IMR-90 (cell line): ENCODE measurements around the gene SMTN. TPM values are rescaled to one million over a fixed set of nuclear protein-coding genes. Genes with fewer than 3 reads are reported as not detected.

Source experiments
- ATAC-seq: fragments of 200-7000 bp; cut with Tn5 transposase; 2 replicates; pipeline ENCODE4 v1.9.1; 2020; ENCODE audit warnings: low read depth, mild to moderate bottlenecking, moderate library complexity
- BruUV-seq: library from RNA; stranded (reverse); fragments of 400-500 nt; replicated peaks from 2 replicates; lab custom pipeline; 2021; lab: Mats Ljungman, UMichigan
- CTCF ChIA-PET: fragments of 300-600 bp; formaldehyde crosslinking; extraction: SDS; loops from one replicate; lab custom pipeline; 2021; ENCODE audit warnings: antibody characterized with exemption; lab: Yijun Ruan, JAX
- POLR2A ChIA-PET: fragments of 300-600 bp; sonication (Branson Sonifier 250); formaldehyde crosslinking; loops from one replicate; lab custom pipeline; 2022; ENCODE audit warnings: antibody characterized with exemption; ENCODE audit not compliant: unreplicated experiment; lab: Charles Lee
- DNase-seq: peaks from one replicate; pipeline ENCODE4 v3.0.0; 2013
- H2AFZ ChIP-seq: replicated peaks from 2 replicates; pipeline ENCODE3; 2013; ENCODE audit warnings: low read length, mild to moderate bottlenecking; ENCODE audit not compliant: poor library complexity
- H2AK5ac ChIP-seq: 2 replicates; pipeline ENCODE4 v1.6.1; 2013; ENCODE audit warnings: low read depth, low read length, inconsistent platforms
- H2AK9ac ChIP-seq: replicated peaks from 2 replicates; pipeline ENCODE3; 2013; ENCODE audit warnings: mild to moderate bottlenecking, low read depth, low read length, moderate library complexity; ENCODE audit not compliant: poor library complexity
- H2BK120ac ChIP-seq: 2 replicates; pipeline ENCODE4 v1.6.1; 2013; ENCODE audit warnings: low read depth, low read length, inconsistent platforms
- H2BK15ac ChIP-seq: 3 replicates; pipeline ENCODE4 v1.6.1; 2013; ENCODE audit warnings: low read depth, low read length, inconsistent platforms
- H2BK20ac ChIP-seq: 2 replicates; pipeline ENCODE4 v1.6.1; 2013; ENCODE audit warnings: low read depth, mild to moderate bottlenecking, inconsistent platforms, low read length, moderate library complexity
- H2BK5ac ChIP-seq: 2 replicates; pipeline ENCODE4 v1.6.1; 2013; ENCODE audit warnings: mild to moderate bottlenecking, low read depth, low read length, inconsistent platforms; ENCODE audit not compliant: poor library complexity, severe bottlenecking
- H3K14ac ChIP-seq: replicated peaks from 2 replicates; pipeline ENCODE4 v1.6.1; 2013; ENCODE audit warnings: low read depth, low read length, inconsistent platforms
- H3K18ac ChIP-seq: 2 replicates; pipeline ENCODE4 v1.6.1; 2013; ENCODE audit warnings: low read depth, low read length, control low read depth
- H3K23ac ChIP-seq: 2 replicates; pipeline ENCODE4 v1.6.1; 2013; ENCODE audit warnings: low read depth, low read length, inconsistent platforms
- H3K27ac ChIP-seq: 2 replicates; pipeline ENCODE4 v1.5.1; 2013; ENCODE audit warnings: mild to moderate bottlenecking, control low read depth, low read length; ENCODE audit not compliant: insufficient read depth
- H3K27me3 ChIP-seq: 2 replicates; pipeline ENCODE4 v1.6.1; 2013; ENCODE audit warnings: low read length; ENCODE audit not compliant: control insufficient read depth, insufficient read depth
- H3K36me3 ChIP-seq: 2 replicates; pipeline ENCODE4 v1.6.1; 2013; ENCODE audit warnings: low read length, mixed read lengths; ENCODE audit not compliant: control insufficient read depth, insufficient read depth
- H3K4ac ChIP-seq: 2 replicates; pipeline ENCODE4 v1.6.1; 2013; ENCODE audit warnings: low read depth, low read length, inconsistent platforms
- H3K4me1 ChIP-seq: 2 replicates; pipeline ENCODE4 v1.6.1; 2013; ENCODE audit warnings: low read length, mixed read lengths; ENCODE audit not compliant: control insufficient read depth, insufficient read depth
- H3K4me2 ChIP-seq: 2 replicates; pipeline ENCODE4 v1.6.1; 2013; ENCODE audit warnings: low read depth, mild to moderate bottlenecking, control low read depth, low read length, moderate library complexity
- H3K4me3 ChIP-seq: 2 replicates; pipeline ENCODE4 v1.5.1; 2013; ENCODE audit warnings: low read depth, mild to moderate bottlenecking, control low read depth, low read length, moderate library complexity; ENCODE audit not compliant: insufficient read depth
- H3K56ac ChIP-seq: 2 replicates; pipeline ENCODE4 v1.6.1; 2013; ENCODE audit warnings: low read length, inconsistent platforms; ENCODE audit not compliant: insufficient read depth; ENCODE audit errors: extremely low read depth
- H3K79me1 ChIP-seq, 2 experiments: 2 replicates each; pipeline ENCODE4 v1.6.1; 2013; ENCODE audit warnings: low read length in 2 of 2, inconsistent platforms in 1 of 2, low read depth in 1 of 2
- H3K9ac ChIP-seq: 2 replicates; pipeline ENCODE4 v1.6.1; 2013; ENCODE audit warnings: low read depth, low read length, control low read depth
- H3K9me1 ChIP-seq: 2 replicates; pipeline ENCODE4 v1.6.1; 2013; ENCODE audit warnings: low read length, inconsistent platforms; ENCODE audit not compliant: insufficient read depth
- H3K9me3 ChIP-seq: 2 replicates; pipeline ENCODE4 v1.6.1; 2013; ENCODE audit warnings: low read length; ENCODE audit not compliant: control insufficient read depth, insufficient read depth
- H4K20me1 ChIP-seq: 2 replicates; pipeline ENCODE4 v1.6.1; 2013; ENCODE audit warnings: low read length, inconsistent platforms; ENCODE audit not compliant: insufficient read depth
- H4K5ac ChIP-seq: 2 replicates; pipeline ENCODE4 v1.6.1; 2013; ENCODE audit warnings: mild to moderate bottlenecking, low read depth, low read length, control low read depth
- H4K8ac ChIP-seq, 2 experiments: 2 replicates each; pipeline ENCODE4 v1.6.1; 2013; ENCODE audit warnings: low read depth in 2 of 2, low read length in 2 of 2, control low read depth in 1 of 2, inconsistent platforms in 1 of 2
- H4K91ac ChIP-seq: 2 replicates; pipeline ENCODE4 v1.6.1; 2013; ENCODE audit warnings: low read depth, low read length, inconsistent platforms; ENCODE audit not compliant: insufficient read depth
- BHLHE40 ChIP-seq: fragments of 150-350 bp; IDR thresholded peaks from 2 replicates; pipeline ENCODE4 v1.6.1; 2016; ENCODE audit warnings: mild to moderate bottlenecking, low read depth, low read length
- CEBPB ChIP-seq: IDR thresholded peaks from 2 replicates; pipeline ENCODE4 v1.6.1; 2012; ENCODE audit warnings: low read depth, low read length, improper control_type of control experiment
- CHD1 ChIP-seq: IDR thresholded peaks from 2 replicates; pipeline ENCODE4 v1.6.1; 2012; ENCODE audit warnings: low read depth, low read length, improper control_type of control experiment
- ELK1 ChIP-seq: fragments of 150-350 bp; IDR thresholded peaks from 2 replicates; pipeline ENCODE4 v1.6.1; 2016; ENCODE audit warnings: low read depth, mild to moderate bottlenecking, low read length, moderate library complexity, borderline replicate concordance
- FOS ChIP-seq: fragments of 150-350 bp; IDR thresholded peaks from 2 replicates; pipeline ENCODE4 v1.6.1; 2016; ENCODE audit warnings: low read depth, low read length
- MAZ ChIP-seq: IDR thresholded peaks from 2 replicates; pipeline ENCODE4 v1.6.1; 2012; ENCODE audit warnings: low read depth, mild to moderate bottlenecking, low read length, improper control_type of control experiment, moderate library complexity, borderline replicate concordance
- POLR2A ChIP-seq: IDR thresholded peaks from 2 replicates; pipeline ENCODE4 v1.6.1; 2012; ENCODE audit warnings: mild to moderate bottlenecking, low read depth, low read length
- RAD21 ChIP-seq: IDR thresholded peaks from 2 replicates; pipeline ENCODE4 v1.6.1; 2012; ENCODE audit warnings: low read length, improper control_type of control experiment
- RFX5 ChIP-seq: IDR thresholded peaks from 2 replicates; pipeline ENCODE4 v1.8.0; 2012; ENCODE audit warnings: low read depth, mild to moderate bottlenecking, low read length, moderate library complexity
- SMC3 ChIP-seq: fragments of 150-350 bp; IDR thresholded peaks from 2 replicates; pipeline ENCODE4 v1.6.1; 2016; ENCODE audit warnings: low read depth, mild to moderate bottlenecking, antibody characterized with exemption, low read length, moderate library complexity
- WGBS, 2 experiments: methylation state at CpG; one replicate each; pipeline versions ENCODE4 v1.1.5 to v1.1.7; 2013; ENCODE audit warnings: missing lambda C conversion rate in 2 of 2; ENCODE audit not compliant: insufficient read length in 1 of 2; ENCODE audit errors: extremely low coverage in 2 of 2; 5-methylcytosine and 5-hydroxymethylcytosine counted together
- dilution Hi-C: fragments of 300-500 bp; cut with HindIII; formaldehyde crosslinking; loops from one replicate; pipeline ENCODE4 v1.14.3; 2018; ENCODE audit warnings: low sequenced_read_pairs; ENCODE audit not compliant: unreplicated experiment
- in situ Hi-C: fragments of 300-500 bp; cut with MboI; formaldehyde crosslinking; loops from 3 replicates; pipeline ENCODE4 v1.14.3; 2019; ENCODE audit warnings: low sequenced_read_pairs, inconsistent platforms, mixed read lengths
- intact Hi-C: fragments of 100-400 bp; cut with micrococcal nuclease; formaldehyde crosslinking; loops from 2 replicates; pipeline ENCODE4 v1.10.0; 2022
- polyA plus RNA-seq, 3 experiments: library from polyadenylated mRNA; depleted of rRNA; stranded (reverse); fragments of >200 nt; gene quantifications; 2 replicates each; pipeline ENCODE4 v1.2.3, GENCODE V29; 2012; ENCODE audit warnings: low replicate concordance in 1 of 3
- total RNA-seq: library from RNA; depleted of rRNA; stranded (reverse); fragments of >200 nt; gene quantifications from 2 replicates; pipeline ENCODE4 v1.2.3, GENCODE V29; 2012
- TF ChIP-seq, protein P1 (sequence below): conservative IDR thresholded peaks from 2 replicates; pipeline ENCODE4 v1.5.1; 2012; ENCODE audit warnings: mild to moderate bottlenecking, low read depth, low read length, improper control_type of control experiment
- TF ChIP-seq, protein P2 (sequence below): fragments of 150-350 bp; IDR thresholded peaks from 2 replicates; pipeline ENCODE4 v1.6.1; 2017; ENCODE audit warnings: mild to moderate bottlenecking, antibody characterized with exemption, low read length, low read depth

SMTN gene
- total and polyA plus RNA-seq, 2 of the 4 experiments (the other 2 are of a cell fraction): 53.6 to 63.7 TPM

DNA sequence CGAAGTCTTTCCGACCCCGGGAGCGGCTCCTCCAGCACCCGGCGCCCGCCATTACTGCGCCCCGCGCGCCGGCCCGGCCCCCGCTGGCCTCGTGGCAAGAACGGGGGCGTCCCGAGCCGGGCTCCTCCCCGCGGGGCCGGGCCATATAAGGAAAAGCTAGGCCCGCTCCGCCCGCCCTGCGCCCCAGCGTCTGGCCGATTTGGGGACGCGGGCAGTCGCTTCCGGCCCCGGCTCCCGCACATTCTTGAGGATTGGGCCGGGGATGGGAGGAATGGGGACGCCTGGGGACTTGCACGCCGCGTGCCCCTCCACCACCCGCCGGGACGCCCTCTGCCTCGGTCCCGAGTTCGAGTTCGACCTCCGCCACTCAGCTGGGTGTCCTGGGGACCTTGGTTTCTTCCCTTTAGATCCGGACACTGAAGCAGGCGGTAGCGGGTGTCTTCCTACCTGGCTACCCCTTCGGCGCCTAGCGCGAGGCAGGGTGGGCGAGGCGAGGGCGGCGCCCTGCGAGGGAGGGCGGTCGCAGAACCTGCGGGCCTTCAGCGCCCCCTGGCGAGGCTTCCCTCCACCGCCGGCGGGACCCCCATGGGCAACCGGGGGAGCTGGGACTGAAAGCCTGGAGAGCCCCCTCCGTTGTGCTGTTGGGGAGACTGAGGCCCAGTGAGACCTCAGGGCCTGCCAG is 3.8 kb downstream of the SMTN start:
- H3K9me3 ChIP-seq: no peaks in the 10 kb centered on the region
- H3K4me2 ChIP-seq: peak overlapping the region; percentile 99
- dilution Hi-C loops: no loop called here
- H3K56ac ChIP-seq: peak overlapping the region; percentile 88
- peak overlapping the region; percentile 99 for H3K14ac ChIP-seq
- TF ChIP-seq CEBPB (no peak), RAD21 (peak; percentile 79), MAZ (peak; percentile 85), RFX5 (no peak), BHLHE40 (no peak), CHD1 (no peak), POLR2A (peak; percentile 57; the same call in 1 of the 2 replicates), FOS (no peak), SMC3 (peak; percentile 62; the same call in 1 of the 2 replicates), ELK1 (no peak; the same call in 1 of the 2 replicates)
- TF ChIP-seq, protein P1, sequence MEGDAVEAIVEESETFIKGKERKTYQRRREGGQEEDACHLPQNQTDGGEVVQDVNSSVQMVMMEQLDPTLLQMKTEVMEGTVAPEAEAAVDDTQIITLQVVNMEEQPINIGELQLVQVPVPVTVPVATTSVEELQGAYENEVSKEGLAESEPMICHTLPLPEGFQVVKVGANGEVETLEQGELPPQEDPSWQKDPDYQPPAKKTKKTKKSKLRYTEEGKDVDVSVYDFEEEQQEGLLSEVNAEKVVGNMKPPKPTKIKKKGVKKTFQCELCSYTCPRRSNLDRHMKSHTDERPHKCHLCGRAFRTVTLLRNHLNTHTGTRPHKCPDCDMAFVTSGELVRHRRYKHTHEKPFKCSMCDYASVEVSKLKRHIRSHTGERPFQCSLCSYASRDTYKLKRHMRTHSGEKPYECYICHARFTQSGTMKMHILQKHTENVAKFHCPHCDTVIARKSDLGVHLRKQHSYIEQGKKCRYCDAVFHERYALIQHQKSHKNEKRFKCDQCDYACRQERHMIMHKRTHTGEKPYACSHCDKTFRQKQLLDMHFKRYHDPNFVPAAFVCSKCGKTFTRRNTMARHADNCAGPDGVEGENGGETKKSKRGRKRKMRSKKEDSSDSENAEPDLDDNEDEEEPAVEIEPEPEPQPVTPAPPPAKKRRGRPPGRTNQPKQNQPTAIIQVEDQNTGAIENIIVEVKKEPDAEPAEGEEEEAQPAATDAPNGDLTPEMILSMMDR: peak; percentile 75
- TF ChIP-seq, protein P2, sequence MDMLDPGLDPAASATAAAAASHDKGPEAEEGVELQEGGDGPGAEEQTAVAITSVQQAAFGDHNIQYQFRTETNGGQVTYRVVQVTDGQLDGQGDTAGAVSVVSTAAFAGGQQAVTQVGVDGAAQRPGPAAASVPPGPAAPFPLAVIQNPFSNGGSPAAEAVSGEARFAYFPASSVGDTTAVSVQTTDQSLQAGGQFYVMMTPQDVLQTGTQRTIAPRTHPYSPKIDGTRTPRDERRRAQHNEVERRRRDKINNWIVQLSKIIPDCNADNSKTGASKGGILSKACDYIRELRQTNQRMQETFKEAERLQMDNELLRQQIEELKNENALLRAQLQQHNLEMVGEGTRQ: peak; percentile 56
- peak; percentile 71 for ATAC-seq
- WGBS, 2 experiments: 2% methylated on average over 52 of the region's 69 CpGs; no CpG with 5 or more reads in 1 of the 2 experiments
- peak overlapping the region; percentile 92; the same call in 1 of the 3 replicates for H2BK15ac ChIP-seq
- in situ Hi-C loops: loop anchor here (5.0 kb wide), 1 partner anchor 138 kb away; no protein-coding TSS in a partner anchor
- H4K91ac ChIP-seq: peak overlapping the region; percentile 98
- peak overlapping the region; percentile 98 for H3K23ac ChIP-seq
- CTCF ChIA-PET: interaction anchor here (1.6 to 4.0 kb wide), 2 partner anchors 48 to 132 kb away, joined by 3 to 10 read pairs; no protein-coding TSS in a partner anchor
- no peaks in the 10 kb centered on the region for H3K27me3 ChIP-seq
- intact Hi-C loops: no loop called here
- peak overlapping the region; percentile 90 for H2BK5ac ChIP-seq
- peaks cover 36 to 94% of the 10 kb centered on the region in 2 experiments for H3K79me1 ChIP-seq
- H2AK9ac ChIP-seq: peak overlapping the region; percentile 100
- peak overlapping the region; percentile 95 for H4K5ac ChIP-seq
- POLR2A ChIA-PET: interaction anchor here (0.6 to 0.7 kb wide), 3 partner anchors 9 to 119 kb away, joined by 3 to 4 read pairs (median 3); no protein-coding TSS in a partner anchor
- BruUV-seq: no TSS peak
- H2BK120ac ChIP-seq: peak overlapping the region; percentile 93
- H2AK5ac ChIP-seq: peak overlapping the region; percentile 99
- H3K4ac ChIP-seq: peak overlapping the region; percentile 100
- H3K9ac ChIP-seq: peak overlapping the region; percentile 95
- peak overlapping the region; percentile 98 for H3K27ac ChIP-seq
- peaks cover 26% of the 10 kb centered on the region for H3K4me1 ChIP-seq
- H3K36me3 ChIP-seq: peaks cover 38% of the 10 kb centered on the region
- peak overlapping the region; percentile 97 for H2AFZ ChIP-seq
- peak overlapping the region; percentile 96 for H3K18ac ChIP-seq
- H2BK20ac ChIP-seq: peak overlapping the region; percentile 47; the same call in 1 of the 2 replicates
- H3K4me3 ChIP-seq: peak overlapping the region; percentile 80
- H3K9me1 ChIP-seq: peaks cover 18% of the 10 kb centered on the region
- H4K8ac ChIP-seq: peak overlapping the region; percentile 88 to 98
- H4K20me1 ChIP-seq: peaks cover 15% of the 10 kb centered on the region
- DNase-seq: peak; percentile 75
